AG09309 (cell line): ENCODE measurements around the gene BMP7.

ENCODE experiments used
- DNase-seq: peaks from one replicate; pipeline ENCODE4 v3.0.0-alpha.2; 2010; ENCODE audit warnings: low read depth
- H3K4me3 ChIP-seq: 2 replicates; pipeline ENCODE4 v1.5.1; 2011; ENCODE audit warnings: mild to moderate bottlenecking, low read depth, low read length, moderate library complexity; ENCODE audit not compliant: control insufficient read depth
- TF ChIP-seq, protein P1 (sequence below): IDR thresholded peaks from 2 replicates; pipeline ENCODE4 v1.5.1; 2011; ENCODE audit warnings: mild to moderate bottlenecking, low read depth, low read length, inconsistent platforms; ENCODE audit not compliant: insufficient read depth, control insufficient read depth; ENCODE audit errors: missing control alignments

The BMP7 gene

DNA sequence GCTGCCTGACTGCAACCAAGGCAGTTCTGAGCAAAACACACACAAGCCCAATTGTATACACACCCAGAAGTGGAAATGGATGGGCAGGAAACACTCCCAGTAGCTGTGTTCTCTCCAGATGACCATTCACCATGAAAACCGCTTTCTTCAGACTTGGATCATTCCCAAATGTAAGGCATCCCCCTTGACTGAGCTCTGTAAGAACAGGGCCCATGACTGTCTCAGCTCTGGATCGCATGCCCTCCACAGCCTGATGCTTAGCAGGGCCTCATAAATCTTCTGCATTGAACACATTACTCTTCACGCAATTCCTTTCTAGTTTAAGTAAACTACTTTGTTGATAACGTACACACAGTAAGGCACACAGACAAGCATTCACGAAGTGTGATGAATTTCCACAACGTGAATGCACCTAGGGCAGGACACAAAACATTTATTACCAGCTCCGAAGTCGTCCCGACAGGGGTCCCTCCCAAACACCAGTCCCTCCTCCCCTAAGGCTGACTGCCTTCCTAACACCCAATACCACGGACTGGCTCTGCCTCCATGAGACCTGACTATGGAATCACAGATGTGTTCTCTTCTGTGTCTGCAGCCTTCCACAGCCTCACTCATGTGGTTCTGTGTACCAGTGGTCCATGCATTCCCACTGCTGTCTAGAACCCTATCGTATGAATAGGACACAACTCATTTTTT is 31.7 kb downstream of the BMP7 start:
- H3K4me3 ChIP-seq: no peak overlapping the region
- DNase-seq: no peak
- TF ChIP-seq, protein P1, sequence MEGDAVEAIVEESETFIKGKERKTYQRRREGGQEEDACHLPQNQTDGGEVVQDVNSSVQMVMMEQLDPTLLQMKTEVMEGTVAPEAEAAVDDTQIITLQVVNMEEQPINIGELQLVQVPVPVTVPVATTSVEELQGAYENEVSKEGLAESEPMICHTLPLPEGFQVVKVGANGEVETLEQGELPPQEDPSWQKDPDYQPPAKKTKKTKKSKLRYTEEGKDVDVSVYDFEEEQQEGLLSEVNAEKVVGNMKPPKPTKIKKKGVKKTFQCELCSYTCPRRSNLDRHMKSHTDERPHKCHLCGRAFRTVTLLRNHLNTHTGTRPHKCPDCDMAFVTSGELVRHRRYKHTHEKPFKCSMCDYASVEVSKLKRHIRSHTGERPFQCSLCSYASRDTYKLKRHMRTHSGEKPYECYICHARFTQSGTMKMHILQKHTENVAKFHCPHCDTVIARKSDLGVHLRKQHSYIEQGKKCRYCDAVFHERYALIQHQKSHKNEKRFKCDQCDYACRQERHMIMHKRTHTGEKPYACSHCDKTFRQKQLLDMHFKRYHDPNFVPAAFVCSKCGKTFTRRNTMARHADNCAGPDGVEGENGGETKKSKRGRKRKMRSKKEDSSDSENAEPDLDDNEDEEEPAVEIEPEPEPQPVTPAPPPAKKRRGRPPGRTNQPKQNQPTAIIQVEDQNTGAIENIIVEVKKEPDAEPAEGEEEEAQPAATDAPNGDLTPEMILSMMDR: no peak

DNA sequence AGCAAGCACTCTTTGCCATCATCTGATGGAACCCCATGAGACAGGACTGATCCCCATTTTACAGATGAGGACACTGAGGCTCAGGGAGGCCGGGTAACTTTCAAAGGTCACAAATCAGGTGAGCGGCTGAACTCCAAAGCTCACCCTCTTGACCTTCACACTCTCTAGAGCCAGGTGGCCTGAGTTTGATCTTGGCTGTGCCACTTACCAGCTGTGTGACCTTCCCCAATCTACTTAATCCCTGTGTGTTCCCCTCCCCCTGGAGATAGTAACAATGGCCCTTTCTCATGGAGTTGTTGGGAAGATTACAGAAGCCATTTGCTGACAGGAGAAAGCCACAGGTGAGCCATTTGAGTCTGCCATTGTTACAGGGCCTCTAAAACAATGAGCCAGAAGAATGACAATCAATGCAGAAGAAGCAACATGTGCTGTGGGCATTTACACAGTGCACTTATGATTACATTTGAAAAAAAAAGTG is 34.5 kb downstream of the BMP7 start:
- no peak for DNase-seq
- no peak overlapping the region for H3K4me3 ChIP-seq
- TF ChIP-seq, protein P1: no peak

DNA sequence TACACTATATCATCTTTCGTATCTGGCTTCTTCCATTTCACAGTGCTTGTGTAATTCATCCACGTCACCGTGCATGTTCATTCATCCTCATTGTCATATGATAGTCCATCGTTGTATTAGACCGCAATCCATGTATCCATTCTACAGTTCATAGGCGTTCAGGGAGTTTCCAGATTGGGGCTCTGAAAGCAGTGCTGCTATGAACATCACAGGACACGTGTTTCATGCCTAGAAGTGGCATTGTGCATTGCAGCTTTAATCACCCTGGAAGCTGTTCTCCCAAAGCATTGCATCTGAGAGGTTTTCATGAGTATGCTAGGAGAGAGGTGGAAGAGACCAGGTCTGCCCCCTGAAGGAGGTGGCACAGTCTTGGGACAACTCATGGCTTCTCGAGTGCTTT is 35.3 kb downstream of the BMP7 start:
- DNase-seq: no peak
- TF ChIP-seq, protein P1: no peak
- H3K4me3 ChIP-seq: no peak overlapping the region

DNA sequence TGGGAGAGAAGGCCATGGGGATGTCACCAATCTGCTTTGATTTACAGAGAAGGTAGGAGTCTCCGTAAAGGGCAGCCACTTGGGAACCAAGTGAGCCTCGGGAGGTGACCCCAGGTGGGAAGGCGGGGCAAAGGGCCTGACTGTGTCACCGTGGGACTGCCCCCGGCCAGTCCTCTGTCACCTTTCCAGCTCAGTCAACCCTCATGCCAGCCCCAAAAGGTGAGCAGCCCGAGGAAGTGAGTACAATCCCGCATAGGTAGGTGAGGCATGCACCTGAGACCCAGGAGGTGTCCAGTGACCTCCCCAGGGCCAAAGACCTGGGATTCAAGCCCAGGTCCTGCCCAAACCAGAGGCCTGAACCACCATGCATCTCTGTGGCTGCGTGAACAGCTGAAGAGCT is 36.2 kb downstream of the BMP7 start:
- TF ChIP-seq, protein P1: no peak
- no peak for DNase-seq
- H3K4me3 ChIP-seq: no peak overlapping the region

DNA sequence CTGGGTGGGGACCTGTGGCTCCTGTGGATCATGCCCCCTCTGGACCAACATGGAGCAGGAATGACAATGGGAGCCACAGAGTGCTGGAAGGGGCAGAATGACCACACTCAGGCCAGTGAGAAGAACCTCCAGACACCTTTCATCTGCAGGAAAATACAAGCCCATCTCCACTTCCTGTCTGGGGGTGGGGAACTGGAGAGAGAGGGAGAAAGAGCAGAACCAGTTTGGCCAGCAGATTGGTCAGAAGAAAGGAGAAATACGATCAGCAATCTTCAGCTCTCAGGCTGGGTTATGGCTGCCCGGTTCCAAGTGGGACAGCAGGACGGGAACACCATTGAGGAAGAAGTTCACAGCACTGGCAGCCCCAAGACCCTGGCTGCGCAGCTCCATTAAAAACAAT is 37.0 kb downstream of the BMP7 start:
- TF ChIP-seq, protein P1: no peak
- no peak overlapping the region for H3K4me3 ChIP-seq
- no peak for DNase-seq

DNA sequence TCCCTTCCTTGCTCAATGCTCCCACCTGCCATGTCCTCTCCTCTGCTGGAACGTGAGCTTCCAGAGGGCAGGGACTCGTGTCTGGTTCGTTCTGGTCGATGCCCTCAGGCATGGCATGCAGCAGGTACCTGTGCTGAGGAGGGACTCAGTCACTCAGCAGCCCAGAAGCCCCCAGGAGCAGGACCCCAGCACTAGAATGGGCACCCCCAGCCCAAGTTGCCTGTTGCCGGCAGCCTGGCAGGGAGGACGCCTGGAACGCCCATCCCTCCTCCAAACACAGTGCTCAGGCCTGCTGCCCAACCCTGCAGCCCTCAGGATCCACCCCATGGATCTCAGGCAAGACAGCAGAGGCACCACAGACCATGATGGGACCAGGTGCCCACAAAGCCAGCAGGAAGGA is 40.6 kb downstream of the BMP7 start:
- DNase-seq: no peak
- no peak overlapping the region for H3K4me3 ChIP-seq
- TF ChIP-seq, protein P1: no peak
